ENCODE data around the gene GTSE1. TPM values are rescaled to one million over a fixed set of nuclear protein-coding genes. Genes with fewer than 3 reads are reported as not detected.

The GTSE1 gene
- total RNA-seq, 2 experiments from 2014 or later = 34.3 to 35.7 TPM

DNA sequence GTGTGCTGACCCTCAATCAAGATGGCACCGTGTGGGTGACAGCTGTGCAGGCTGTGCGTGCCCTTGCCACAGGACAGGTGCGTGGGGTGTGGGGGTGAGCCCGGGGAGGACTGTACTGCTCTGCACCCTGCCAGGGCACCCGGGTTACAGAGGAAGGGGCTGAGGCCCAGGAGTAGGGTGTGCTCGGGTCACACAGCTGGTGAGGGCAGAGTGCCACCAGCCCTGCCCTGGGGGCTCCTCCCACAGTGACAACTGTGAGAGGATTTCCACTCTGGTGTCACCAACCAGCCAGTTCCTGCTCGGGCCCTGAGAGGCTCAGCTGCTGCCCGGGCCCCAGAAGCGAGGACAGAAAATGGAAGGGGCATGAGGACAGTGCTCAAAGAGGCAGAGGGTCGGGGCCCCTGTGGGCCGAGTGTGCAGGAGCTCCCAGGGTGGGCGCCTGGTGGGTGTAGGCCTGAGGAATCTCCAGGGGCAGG is 59.4 kb downstream of the GTSE1 start:
- CTCF ChIA-PET = interaction anchor here (0.7 to 2.1 kb wide), 3 partner anchors 11 to 186 kb away, joined by 3 to 12 read pairs (median 4); no protein-coding TSS in a partner anchor
- POLR2A ChIA-PET = no interaction called here

DNA sequence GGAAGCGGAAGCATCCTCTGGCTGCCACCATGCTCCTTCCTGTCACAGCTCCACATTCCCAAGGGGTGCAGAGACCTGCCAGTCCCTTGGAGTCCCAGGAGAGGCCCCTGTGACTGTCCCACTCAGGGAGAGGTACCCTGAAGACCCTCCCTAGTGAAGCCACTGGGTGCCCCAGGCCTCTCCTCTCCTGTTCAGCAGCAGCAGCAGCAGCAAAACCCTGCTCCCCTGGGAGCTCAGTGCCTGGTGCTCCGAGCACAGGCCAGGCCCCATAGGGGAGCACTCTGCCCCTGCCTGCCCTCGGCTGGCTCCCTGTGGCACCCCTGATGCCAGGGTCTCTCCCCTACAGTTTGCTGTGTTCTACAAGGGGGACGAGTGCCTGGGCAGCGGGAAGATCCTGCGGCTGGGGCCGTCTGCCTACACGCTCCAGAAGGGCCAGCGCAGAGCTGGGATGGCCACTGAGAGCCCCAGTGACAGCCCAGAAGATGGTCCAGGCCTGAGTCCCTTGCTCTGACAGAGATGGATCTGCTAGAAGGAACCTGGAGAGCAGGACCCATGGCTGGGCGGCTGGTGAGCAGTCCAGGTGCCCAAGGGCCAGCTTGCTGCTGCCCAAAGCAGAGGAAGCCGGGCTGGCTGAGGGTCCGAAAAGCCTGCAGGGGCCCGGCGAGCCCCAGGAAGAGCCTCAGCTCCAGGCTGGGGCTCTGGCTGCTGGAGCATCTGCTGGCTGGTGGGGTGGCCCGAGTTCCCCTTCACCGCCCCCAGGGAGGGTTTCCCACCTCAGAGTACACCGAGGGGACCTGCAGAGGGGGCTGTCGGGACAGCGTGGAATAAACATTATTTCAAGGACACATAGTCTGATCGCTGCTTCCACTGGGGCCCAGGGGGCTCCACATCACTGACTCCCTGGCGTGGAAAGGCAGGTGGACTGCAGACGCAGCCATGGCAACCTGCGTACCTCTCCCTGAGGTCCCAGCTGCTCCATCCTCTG is 60.1 kb downstream of the GTSE1 start:
- CTCF ChIA-PET = interaction anchor here (1.4 to 2.1 kb wide), 2 partner anchors 11 to 185 kb away, joined by 4 to 12 read pairs; no protein-coding TSS in a partner anchor
- POLR2A ChIA-PET = no interaction called here

DNA sequence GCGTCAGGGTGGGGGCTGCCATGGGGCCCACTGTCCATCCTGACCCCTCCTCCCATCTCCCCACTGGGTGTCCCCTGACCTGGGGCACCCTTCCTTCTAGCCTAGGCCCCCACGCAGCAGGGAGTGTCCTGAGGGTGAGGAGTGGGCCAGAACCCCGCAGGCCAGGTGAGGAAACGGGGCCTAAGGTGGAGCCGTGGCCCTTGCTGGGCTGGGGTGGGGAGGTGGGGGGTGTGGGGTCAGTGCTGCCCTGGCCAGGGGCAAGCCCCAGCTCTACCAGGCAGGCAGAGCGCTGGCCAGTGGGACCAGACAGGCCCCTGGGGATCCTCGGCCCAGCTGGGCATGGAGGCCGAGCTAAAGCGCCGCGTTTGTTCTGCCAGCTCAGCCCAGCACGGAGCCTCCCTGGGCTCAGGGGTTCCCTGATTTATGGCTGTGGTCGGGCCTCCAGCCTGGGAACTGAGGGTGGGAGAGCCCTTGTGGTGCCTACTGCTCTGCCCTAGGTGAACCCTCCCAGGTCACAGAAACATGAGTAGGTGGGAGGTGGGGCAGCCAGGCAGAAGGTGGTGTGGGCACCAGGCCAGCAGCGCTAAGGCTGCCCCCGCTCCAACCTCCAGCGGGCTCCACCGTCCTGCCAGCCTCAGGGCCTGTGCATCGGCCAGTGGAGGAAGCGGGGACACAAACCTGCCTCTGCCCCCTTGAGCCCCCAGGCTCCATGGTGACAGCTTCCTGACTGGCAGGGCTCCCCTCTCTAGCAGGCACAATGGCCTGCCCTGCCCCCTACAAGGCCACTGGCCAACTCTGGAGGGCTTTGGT is 61.2 kb downstream of the GTSE1 start:
- POLR2A ChIA-PET = no interaction called here
- CTCF ChIA-PET = interaction anchor here (1.4 kb wide), 1 partner anchor 10 kb away, joined by 5 read pairs; no protein-coding TSS in a partner anchor

DNA sequence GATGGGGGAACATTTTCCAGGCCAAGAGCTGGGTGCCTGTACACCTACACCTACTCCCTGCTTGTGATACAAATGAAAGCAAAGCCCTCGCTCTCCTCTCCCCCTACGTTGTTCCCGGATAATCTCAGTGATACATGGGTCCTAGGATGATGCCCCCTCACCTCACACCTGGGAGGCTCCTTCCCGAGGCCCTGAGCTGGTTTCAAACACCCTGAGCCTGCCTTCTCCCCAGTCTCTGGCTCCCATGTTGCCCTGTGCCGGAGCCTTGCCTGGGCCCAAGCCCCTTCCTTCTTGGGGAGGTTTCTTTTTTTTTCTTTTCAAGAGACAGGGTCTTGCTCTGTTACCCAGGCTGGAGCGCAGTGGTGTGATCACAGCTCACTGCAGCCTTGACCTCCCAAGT is 62.1 kb downstream of the GTSE1 start:
- POLR2A ChIA-PET = interaction anchor here (0.6 kb wide), 1 partner anchor 1088 kb away, joined by 4 read pairs; no protein-coding TSS in a partner anchor
- CTCF ChIA-PET = interaction anchor here (1.4 kb wide), 1 partner anchor 9 kb away, joined by 5 read pairs; no protein-coding TSS in a partner anchor

DNA sequence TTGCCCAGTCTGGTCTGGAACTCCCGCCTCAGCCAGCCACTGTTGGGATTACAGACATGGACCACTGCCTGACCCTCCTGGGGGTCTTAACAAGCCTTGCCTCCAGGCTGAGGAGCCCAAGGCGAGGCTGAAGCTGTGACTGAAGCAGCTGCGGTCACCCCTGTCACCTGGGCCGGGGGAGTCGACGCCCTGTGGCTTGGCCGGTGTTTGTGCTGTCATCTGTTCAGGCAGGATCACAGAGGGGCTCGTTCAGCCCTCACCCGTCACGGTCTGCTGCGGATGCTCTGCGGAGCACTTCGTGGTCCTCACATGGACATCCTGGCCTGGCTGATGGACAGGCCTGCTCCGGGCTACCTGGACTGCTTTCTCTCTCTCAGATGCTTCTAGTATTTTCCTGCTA is 62.7 kb downstream of the GTSE1 start:
- ChIA-PET POLR2A (no interaction called here), CTCF (interaction anchor here (1.4 kb wide), 1 partner anchor 8 kb away, joined by 5 read pairs; no protein-coding TSS in a partner anchor)

DNA sequence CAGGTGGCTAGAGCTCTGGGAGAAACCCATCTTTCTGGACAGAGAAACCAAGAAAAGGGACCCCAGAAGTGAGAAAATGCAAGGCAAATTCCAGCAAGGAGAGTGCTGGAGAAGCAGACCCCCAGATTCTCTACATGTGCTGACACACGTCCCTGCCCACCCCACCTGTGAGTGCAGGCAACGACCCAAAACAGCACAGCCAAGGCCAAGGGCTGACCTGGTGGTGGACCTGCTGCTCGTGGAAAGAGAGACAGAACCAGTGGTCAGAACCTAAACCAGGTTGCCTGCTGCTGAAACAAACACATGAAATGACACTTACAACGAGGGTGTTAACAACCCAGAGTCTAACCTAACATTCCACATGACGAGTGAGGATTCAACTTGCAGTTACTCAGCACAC is 63.4 kb downstream of the GTSE1 start:
- CTCF ChIA-PET = no interaction called here

DNA sequence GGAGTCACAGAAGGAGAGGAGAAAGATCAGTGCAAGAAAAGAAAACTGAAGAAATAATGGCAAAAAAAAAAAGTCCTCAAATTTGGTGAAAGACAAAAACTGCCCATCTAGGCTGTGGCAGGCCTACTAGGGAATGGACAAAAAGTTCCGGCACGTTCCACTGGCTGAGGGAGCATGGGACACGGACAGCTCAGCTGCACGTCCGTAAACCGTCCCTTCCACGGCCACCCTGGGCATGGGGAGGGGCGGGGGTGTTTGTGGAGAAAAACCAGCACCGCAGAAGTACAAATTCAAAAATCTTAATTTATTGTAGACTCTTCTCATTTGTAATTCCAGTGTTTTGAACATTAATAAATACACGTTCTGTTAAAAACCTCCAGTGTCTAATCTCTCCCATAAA is 64.2 kb downstream of the GTSE1 start:
- POLR2A ChIA-PET = interaction anchor here (0.7 kb wide), 1 partner anchor 21 kb away, joined by 3 read pairs; no protein-coding TSS in a partner anchor

More for the DNA sequence above, 63.4 kb downstream of the GTSE1 start:
- POLR2A ChIA-PET = no interaction called here

DNA sequence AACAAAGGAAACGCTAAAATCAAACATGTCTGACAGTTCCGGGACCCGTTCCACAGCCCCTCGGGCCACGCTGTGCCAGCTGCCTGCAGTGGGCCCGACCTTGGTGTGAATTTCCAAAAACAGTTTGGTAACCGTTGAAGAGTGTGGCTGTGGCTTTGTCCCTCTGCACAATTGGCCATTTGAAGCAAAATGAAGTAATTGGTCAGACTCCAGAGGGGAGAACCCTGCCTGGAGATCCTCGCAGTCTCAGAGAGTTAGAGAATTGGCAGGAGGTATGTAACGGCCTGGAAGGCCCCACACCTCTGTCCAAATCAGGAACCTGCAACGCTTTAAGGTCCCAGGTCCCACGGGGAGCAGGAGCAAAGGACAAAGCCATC is 65.1 kb downstream of the GTSE1 start:
- CTCF ChIA-PET = no interaction called here
- POLR2A ChIA-PET = no interaction called here

More for the DNA sequence above, 64.2 kb downstream of the GTSE1 start:
- CTCF ChIA-PET = no interaction called here

DNA sequence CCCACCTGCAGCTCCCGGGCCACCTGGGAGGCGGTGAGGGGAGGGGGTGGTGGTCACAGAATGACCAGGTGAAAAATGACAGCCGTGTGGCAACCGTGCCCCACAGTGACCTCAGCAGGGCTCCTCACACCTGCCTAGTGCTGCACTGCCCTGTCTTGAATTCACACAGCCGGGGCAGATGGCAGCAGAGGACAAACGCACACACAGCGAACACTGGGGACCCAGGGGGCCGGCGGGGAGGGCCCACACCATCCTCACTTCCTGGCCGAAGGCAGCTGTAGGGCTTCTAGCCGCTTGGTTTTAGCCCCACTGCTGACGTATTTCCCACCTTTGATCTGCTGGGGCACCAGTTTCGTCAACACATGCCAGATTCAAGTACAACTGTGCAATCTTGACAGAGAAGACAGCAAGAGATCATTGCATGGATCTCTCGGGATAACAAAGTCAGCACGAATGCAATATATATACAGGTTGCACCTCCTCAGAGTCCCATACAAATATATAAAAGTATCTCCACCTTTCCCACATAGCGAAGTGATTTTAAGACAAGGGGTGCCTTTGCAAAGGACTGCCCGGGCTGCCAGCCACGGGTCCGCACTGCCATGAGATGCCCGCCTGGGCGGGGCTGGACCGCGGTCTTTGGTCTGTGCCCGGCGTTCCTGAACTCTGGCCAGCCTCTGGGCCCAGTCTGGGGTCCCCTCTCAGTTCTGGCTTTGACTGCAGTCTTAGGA is 65.7 kb downstream of the GTSE1 start:
- ChIA-PET CTCF (no interaction called here), POLR2A (no interaction called here)

DNA sequence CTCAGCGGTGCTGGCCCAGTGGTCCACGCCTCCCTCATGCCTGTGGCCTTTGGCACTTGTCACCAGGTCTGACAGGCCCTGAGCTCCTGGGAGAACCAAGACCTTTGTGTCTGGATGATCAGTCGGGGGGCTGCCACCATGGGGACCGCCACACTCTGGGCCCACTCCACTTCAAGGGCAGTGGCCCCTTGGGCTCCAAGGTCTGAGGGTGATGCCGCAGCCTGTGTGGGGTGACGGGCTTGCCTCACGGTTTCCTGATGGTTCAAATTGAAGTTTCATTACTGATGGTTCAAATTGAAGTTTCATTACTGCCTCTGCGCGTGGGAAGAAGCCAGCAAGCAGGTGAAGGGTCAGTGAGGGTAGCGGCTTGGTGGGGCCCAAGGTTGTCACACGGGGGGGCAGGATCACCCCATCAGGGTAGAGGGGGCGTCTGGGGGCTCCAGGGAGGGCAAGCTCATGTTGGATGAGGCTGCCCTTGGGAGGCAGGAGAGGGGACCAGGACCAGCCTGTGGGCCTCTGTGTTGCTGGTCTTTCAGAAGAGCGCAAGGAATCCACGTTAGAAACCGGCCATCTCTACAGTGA is 66.4 kb downstream of the GTSE1 start:
- CTCF ChIA-PET = no interaction called here
- POLR2A ChIA-PET = no interaction called here

DNA sequence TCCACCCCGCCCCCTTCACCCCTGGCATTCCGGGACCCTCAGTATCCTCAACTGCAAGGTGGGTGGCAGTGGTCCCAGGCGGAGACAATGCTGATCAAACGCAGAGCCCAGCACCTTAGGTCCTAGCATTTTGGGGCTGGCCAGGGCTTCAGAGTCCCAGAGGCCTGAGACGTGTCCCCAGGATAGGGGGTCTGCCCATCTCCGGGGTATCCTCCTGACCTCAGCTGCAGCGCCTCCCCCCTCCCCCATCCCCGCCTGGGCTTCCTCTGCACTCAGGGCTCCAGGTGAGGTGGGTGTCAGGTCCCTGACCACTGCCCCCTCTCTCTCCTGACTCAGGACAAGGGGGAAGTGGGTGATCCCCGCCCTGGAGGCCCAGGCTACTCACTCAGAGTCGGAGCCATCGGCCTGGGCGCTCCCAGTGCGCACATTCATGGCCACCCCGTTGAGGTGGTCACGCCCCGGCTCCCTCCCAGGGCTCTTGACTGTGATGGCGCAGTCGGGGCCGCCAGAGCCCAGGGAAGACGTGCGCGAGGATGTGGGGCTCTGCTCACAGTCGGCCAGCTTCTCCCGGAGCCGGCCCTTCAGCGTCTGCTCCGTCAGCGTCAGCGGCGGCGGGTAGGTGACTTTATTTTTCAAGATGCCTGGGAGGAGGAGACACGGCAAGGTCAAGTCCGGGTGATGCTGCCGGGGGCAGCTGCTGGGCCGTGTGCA is 67.1 kb downstream of the GTSE1 start:
- ChIA-PET POLR2A (interaction anchor here (0.6 kb wide), 1 partner anchor 47 kb away, joined by 3 read pairs; no protein-coding TSS in a partner anchor), CTCF (no interaction called here)

DNA sequence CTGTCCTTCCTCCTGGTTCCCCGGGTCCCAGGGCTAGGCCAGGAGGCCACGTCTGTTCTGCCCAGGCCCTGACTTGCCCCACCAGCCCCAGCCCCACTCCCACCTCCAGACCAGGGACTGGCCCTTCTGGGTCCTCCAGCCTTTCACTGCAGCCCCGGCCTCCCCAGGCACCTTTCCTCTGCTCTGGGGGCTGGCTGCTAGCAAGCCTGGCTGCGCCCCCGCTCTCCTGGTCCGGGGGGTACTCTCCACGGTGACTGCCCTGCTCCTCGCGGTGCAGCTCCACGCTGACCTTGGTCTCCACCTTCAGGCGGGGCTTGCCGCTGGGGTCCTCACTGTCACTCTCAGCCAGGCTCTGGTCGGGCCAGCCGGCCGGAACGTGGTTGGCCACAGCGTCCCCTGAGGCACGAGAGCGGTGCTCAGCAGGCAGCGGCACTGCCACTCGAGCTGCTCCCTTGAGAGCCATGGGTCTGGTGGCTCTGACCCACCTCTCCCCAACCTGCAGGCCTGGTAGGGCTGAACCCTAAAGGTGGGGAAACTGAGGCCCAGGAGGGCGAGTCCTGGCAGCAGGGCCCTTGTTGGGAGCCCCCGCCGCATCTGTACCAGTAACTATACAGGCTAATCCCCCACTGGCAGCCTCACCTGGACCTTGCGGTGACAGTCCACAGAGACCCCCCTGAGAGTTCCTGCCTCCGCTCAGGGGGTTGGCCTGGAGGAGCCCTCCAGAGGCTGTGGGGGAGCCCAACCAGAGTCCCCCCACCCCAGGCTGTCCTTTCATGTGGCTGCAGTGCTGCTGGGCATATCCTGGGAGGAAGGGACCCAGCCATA is 67.9 kb downstream of the GTSE1 start:
- CTCF ChIA-PET = no interaction called here
- POLR2A ChIA-PET = interaction anchor here (0.6 kb wide), 1 partner anchor 48 kb away, joined by 3 read pairs; no protein-coding TSS in a partner anchor

DNA sequence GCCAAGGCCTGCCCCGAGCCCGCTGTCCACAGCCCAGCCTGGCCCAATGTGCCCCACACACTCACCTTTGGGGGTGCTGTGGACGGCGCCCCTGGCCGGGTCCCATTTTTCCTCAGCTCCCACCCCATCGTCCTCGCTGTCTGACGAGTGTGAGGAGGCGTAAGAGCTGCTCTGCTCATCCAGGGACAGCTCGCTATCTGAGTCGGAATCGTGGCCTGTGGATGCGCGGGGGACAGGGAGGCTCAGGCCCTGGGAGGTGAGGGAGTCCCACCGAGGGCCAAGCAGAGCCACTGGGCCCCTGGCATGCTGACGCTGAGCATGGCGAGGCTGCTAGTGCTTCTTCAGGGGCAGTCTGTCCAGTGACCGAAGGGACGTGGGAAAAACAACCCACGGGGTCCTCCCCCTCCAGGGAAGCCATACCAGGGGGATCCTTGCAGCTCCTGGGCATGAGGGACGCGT is 68.5 kb downstream of the GTSE1 start:
- CTCF ChIA-PET = no interaction called here

DNA sequence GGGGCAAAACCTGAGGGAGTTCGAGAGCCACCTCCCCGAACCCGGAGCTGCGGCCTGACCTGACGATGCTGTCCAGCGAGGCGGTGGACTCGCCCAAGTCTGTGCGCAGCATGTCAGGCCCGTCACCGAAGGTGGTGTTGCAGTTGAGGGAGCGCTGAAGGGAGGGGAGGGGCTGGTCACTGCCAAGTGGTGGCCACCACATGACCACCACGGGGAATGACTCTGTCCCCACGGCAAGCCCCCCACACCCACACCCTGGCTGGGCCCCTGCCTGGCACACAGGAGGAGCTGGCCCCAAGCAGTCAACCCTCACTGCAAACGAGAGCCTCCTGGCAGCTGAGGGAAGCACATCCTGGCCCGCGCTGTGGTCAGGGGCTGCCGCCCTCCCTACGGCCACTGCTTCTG is 69.7 kb downstream of the GTSE1 start:
- CTCF ChIA-PET = interaction anchor here (1.8 to 2.5 kb wide), 3 partner anchors 10 to 176 kb away, joined by 8 to 20 read pairs (median 12); no protein-coding TSS in a partner anchor
- POLR2A ChIA-PET = no interaction called here

More for the DNA sequence above, 68.5 kb downstream of the GTSE1 start:
- POLR2A ChIA-PET = no interaction called here

DNA sequence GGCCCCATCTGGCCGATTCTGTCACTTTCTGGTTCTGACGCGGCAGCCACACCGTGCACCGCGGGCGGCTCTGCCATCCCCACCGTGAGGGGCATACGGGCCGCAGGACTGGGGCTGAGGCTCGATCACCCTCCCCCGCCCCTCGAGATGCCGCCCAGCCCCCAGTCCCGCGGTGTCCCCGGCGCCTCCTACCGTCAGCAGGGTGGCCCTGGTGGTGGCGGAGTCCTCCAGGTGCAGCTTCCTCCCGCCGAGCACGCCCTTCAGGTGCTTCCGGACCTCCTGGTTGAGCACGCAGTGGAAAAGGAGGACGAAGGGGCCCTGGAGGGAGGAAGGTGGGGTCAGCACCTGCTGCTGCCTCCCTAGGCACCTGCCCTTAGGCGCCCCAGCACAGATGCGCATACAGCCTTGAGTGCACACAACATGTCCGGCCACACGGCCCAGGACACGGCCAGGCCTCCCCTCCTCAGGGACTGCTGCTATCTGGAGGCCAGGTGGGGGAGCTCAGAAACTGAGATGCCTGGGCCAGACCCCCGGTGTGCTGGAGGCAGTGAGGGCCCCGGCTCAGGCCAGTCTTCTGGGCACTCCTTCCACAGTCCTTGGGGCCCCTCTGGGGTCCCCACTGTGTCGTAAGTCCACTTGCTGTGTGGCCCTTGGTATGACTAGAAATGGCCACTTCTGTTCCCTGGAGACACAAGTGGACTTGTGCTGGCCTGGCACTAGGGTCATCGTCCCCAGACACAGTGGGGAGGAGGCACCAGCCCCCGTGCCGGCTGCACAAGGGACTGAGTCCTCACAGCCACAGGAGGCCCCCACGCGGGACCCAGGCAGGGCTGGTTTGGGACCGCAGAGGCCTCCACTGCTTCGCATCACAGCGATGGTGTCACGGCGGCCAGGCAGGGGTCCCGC is 70.4 kb downstream of the GTSE1 start:
- ChIA-PET CTCF (interaction anchor here (0.6 to 2.5 kb wide), 22 partner anchors 9 to 361 kb away, joined by 3 to 20 read pairs (median 4); no protein-coding TSS in a partner anchor), POLR2A (interaction anchor here (0.7 kb wide), 1 partner anchor 31 kb away, joined by 3 read pairs; the partner anchor contains the start of gene TRMU)

DNA sequence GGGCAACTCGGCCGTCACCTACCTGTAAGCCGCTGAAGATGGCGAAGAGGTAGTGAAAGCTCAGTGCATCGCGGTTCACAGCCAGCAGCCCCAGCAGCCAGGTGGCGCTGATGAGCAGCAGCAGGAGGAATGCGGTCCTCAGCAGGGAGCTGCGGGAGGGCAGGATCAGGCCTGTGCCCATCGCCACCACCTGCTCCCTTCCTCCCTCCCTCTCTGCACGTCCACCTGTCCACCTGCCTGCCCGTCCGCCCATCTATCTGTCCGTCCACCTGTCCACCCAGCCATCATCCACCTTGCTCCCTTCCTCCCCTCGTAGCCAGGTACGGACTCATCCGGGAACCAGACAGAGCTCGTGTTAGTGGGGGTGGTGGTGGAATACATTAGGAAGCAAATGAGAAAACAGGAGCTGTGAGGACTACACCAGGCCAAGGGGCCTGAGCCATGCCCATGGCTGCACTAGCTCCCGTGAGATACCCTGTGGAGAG is 71.1 kb downstream of the GTSE1 start:
- CTCF ChIA-PET = interaction anchor here (0.6 to 2.5 kb wide), 22 partner anchors 9 to 361 kb away, joined by 3 to 20 read pairs (median 4); no protein-coding TSS in a partner anchor
- POLR2A ChIA-PET = interaction anchor here (0.7 kb wide), 1 partner anchor 32 kb away, joined by 3 read pairs; the partner anchor contains the start of gene TRMU

Data from activated CD8-positive, alpha-beta memory T cell treated with anti-CD3 and anti-CD28 coated beads for 36 hours (primary cell).